Activated CD8-positive, alpha-beta memory T cell treated with anti-CD3 and anti-CD28 coated beads for 36 hours (primary cell): ENCODE measurements around the gene NR0B2. TPM values are rescaled to one million over a fixed set of nuclear protein-coding genes. Genes with fewer than 3 reads are reported as not detected.
"Not testable (repeated sequence)": the region's sequence is repeated elsewhere in the genome, so short reads cannot be mapped to it uniquely, and the experiment has no call there.

Experiments
- CTCF ChIA-PET: fragments of 350-600 bp; sonication (Branson Sonifier 250); formaldehyde crosslinking; loops from one replicate; lab custom pipeline; 2021; ENCODE audit warnings: antibody characterized with exemption; lab: Charles Lee
- POLR2A ChIA-PET: fragments of 350-600 bp; sonication (Branson Sonifier 250); formaldehyde crosslinking; loops from one replicate; lab custom pipeline; 2021; ENCODE audit warnings: antibody characterized with exemption; lab: Charles Lee
- total RNA-seq, 2 experiments: library from RNA; stranded (reverse); gene quantifications; one replicate each; pipeline ENCODE4 v1.2.3, GENCODE V29; 2021

Gene NR0B2
- total RNA-seq, 2 experiments from 2014 or later: not detected

- ChIA-PET POLR2A (interaction anchor here (0.7 to 2.2 kb wide), 6 partner anchors 11 to 401 kb away, joined by 3 to 26 read pairs (median 6); partner anchors contain the start of genes GPN2, NUDC and SLC9A1), CTCF (interaction anchor here (0.6 to 2.3 kb wide), 4 partner anchors 11 to 871 kb away, joined by 3 to 10 read pairs (median 4); partner anchors contain the start of gene GPN2)
Observed at GRCh38 chr1:26900815-26901511, 12.8 kb downstream of the NR0B2 start.

GRCh38 chr1:26900001-26900814 lies 13.6 kb downstream of the NR0B2 start, which contains the start of gene GPATCH3:
GPATCH3 (minus strand) TSS chr1:26900467; CDS start chr1:26900442, 25 bp downstream.
- CTCF ChIA-PET: interaction anchor here (2.3 kb wide), 1 partner anchor 10 kb away, joined by 10 read pairs; the partner anchor contains the start of gene GPN2
- POLR2A ChIA-PET: interaction anchor here (0.7 to 2.2 kb wide), 6 partner anchors 10 to 400 kb away, joined by 3 to 26 read pairs (median 6); partner anchors contain the start of genes GPN2, NUDC and SLC9A1

- POLR2A ChIA-PET: no interaction called here
Observed at GRCh38 chr1:26897351-26897750, 16.4 kb downstream of the NR0B2 start.

GRCh38 chr1:26894263-26894662 lies 19.5 kb downstream of the NR0B2 start:
- CTCF ChIA-PET: no interaction called here
- POLR2A ChIA-PET: no interaction called here

More at GRCh38 chr1:26897351-26897750, 16.4 kb downstream of the NR0B2 start:
- CTCF ChIA-PET: no interaction called here

- POLR2A ChIA-PET: interaction anchor here (0.5 to 2.0 kb wide), 7 partner anchors 10 to 390 kb away, joined by 3 to 26 read pairs (median 4); partner anchors contain the start of genes GPATCH3, NUDC and TRNP1
- CTCF ChIA-PET: interaction anchor here (0.6 to 2.2 kb wide), 6 partner anchors 9 to 197 kb away, joined by 3 to 10 read pairs (median 3); partner anchors contain the start of gene GPATCH3
Observed at GRCh38 chr1:26890467-26890796, 23.3 kb downstream of the NR0B2 start.

GRCh38 chr1:26889551-26890466 lies 24.0 kb downstream of the NR0B2 start, which contains the start of gene GPN2:
GPN2 (minus strand) TSS chr1:26890283; CDS start chr1:26890096, 187 bp downstream.
- CTCF ChIA-PET: interaction anchor here (0.6 to 2.2 kb wide), 7 partner anchors 10 to 197 kb away, joined by 3 to 10 read pairs (median 3); partner anchors contain the start of gene GPATCH3
- POLR2A ChIA-PET: interaction anchor here (0.5 to 2.0 kb wide), 9 partner anchors 10 to 390 kb away, joined by 3 to 26 read pairs (median 4); partner anchors contain the start of genes GPATCH3, NUDC and TRNP1

GRCh38 chr1:26888231-26888630 lies 25.5 kb downstream of the NR0B2 start:
- ChIA-PET CTCF (interaction anchor here (2.0 kb wide), 1 partner anchor 9 kb away, joined by 8 read pairs; no protein-coding TSS in a partner anchor), POLR2A (interaction anchor here (0.7 kb wide), 1 partner anchor 317 kb away, joined by 3 read pairs; no protein-coding TSS in a partner anchor)

- CTCF ChIA-PET: interaction anchor here (0.7 to 1.1 kb wide), 3 partner anchors 9 to 1348 kb away, joined by 3 to 4 read pairs (median 4); no protein-coding TSS in a partner anchor
- POLR2A ChIA-PET: interaction anchor here (0.6 kb wide), 1 partner anchor 212 kb away, joined by 3 read pairs; no protein-coding TSS in a partner anchor
Observed at GRCh38 chr1:26887125-26887524, 26.6 kb downstream of the NR0B2 start.

- ChIA-PET CTCF (no interaction called here), POLR2A (interaction anchor here (1.3 kb wide), 1 partner anchor 10 kb away, joined by 3 read pairs; no protein-coding TSS in a partner anchor)
Observed at GRCh38 chr1:26882696-26883463, 30.9 kb downstream of the NR0B2 start.

GRCh38 chr1:26881611-26882010 lies 32.2 kb downstream of the NR0B2 start:
- POLR2A ChIA-PET: interaction anchor here (1.3 kb wide), 1 partner anchor 12 kb away, joined by 3 read pairs; no protein-coding TSS in a partner anchor
- CTCF ChIA-PET: not testable (repeated sequence)

- CTCF ChIA-PET: interaction anchor here (0.8 to 1.7 kb wide), 2 partner anchors 9 to 23 kb away, joined by 3 to 8 read pairs; no protein-coding TSS in a partner anchor
- POLR2A ChIA-PET: no interaction called here
Observed at GRCh38 chr1:26879793-26880192, 34.0 kb downstream of the NR0B2 start.

GRCh38 chr1:26877326-26877725 lies 36.4 kb downstream of the NR0B2 start:
- ChIA-PET CTCF (interaction anchor here (1.0 to 1.6 kb wide), 2 partner anchors 19 to 27 kb away, joined by 3 read pairs; no protein-coding TSS in a partner anchor), POLR2A (no interaction called here)

GRCh38 chr1:26874896-26875295 lies 38.9 kb downstream of the NR0B2 start:
- POLR2A ChIA-PET: no interaction called here
- CTCF ChIA-PET: interaction anchor here (1.2 to 2.7 kb wide), 2 partner anchors 10 to 16 kb away, joined by 5 to 6 read pairs; no protein-coding TSS in a partner anchor

- POLR2A ChIA-PET: not testable (repeated sequence)
Observed at GRCh38 chr1:26873097-26873496, 40.7 kb downstream of the NR0B2 start.

GRCh38 chr1:26864610-26865480 lies 48.9 kb downstream of the NR0B2 start:
- CTCF ChIA-PET: interaction anchor here (0.6 to 3.8 kb wide), 9 partner anchors 9 to 157 kb away, joined by 3 to 16 read pairs (median 5); no protein-coding TSS in a partner anchor

More at GRCh38 chr1:26873097-26873496, 40.7 kb downstream of the NR0B2 start:
- CTCF ChIA-PET: interaction anchor here (1.2 kb wide), 1 partner anchor 27 kb away, joined by 5 read pairs; no protein-coding TSS in a partner anchor

More at GRCh38 chr1:26864610-26865480, 48.9 kb downstream of the NR0B2 start:
- POLR2A ChIA-PET: interaction anchor here (0.5 to 2.2 kb wide), 15 partner anchors 9 to 330 kb away, joined by 3 to 13 read pairs (median 4); partner anchors contain the start of genes GPATCH3, GPN2, NUDC and PIGV
